PFSK-1 (cell line): Measurements from ENCODE around the gene GAL3ST2.

ENCODE experiments used
- FOXP2 ChIP-seq: optimal IDR thresholded peaks from 2 replicates; pipeline ENCODE3; 2011; ENCODE audit warnings: borderline replicate concordance, control low read depth, inconsistent platforms; ENCODE audit not compliant: insufficient read depth; ENCODE audit errors: extremely low read length, extremely low read depth
- POLR2AphosphoS5 ChIP-seq: IDR thresholded peaks from 2 replicates; pipeline ENCODE4 v1.6.1; 2012; ENCODE audit warnings: low read depth, mild to moderate bottlenecking, control low read depth, low read length, moderate library complexity
- SIN3A ChIP-seq: IDR thresholded peaks from 2 replicates; pipeline ENCODE4 v1.6.1; 2012; ENCODE audit warnings: mild to moderate bottlenecking, low read length, moderate library complexity, borderline replicate concordance; ENCODE audit not compliant: insufficient read depth
- TAF1 ChIP-seq: IDR thresholded peaks from 2 replicates; pipeline ENCODE4 v1.6.1; 2012; ENCODE audit warnings: low read length, control low read depth, borderline replicate concordance; ENCODE audit not compliant: insufficient read depth
- TF ChIP-seq, protein P1 (sequence below), 2 experiments: IDR thresholded peaks; 2 replicates each; pipeline versions ENCODE4 v1.6.1 to v1.8.0; 2011 to 2012; ENCODE audit warnings: low read depth in 2 of 2, low read length in 2 of 2, control low read depth in 1 of 2, inconsistent platforms in 1 of 2, mild to moderate bottlenecking in 1 of 2, moderate library complexity in 1 of 2; ENCODE audit not compliant: insufficient read depth in 1 of 2

The GAL3ST2 gene

DNA sequence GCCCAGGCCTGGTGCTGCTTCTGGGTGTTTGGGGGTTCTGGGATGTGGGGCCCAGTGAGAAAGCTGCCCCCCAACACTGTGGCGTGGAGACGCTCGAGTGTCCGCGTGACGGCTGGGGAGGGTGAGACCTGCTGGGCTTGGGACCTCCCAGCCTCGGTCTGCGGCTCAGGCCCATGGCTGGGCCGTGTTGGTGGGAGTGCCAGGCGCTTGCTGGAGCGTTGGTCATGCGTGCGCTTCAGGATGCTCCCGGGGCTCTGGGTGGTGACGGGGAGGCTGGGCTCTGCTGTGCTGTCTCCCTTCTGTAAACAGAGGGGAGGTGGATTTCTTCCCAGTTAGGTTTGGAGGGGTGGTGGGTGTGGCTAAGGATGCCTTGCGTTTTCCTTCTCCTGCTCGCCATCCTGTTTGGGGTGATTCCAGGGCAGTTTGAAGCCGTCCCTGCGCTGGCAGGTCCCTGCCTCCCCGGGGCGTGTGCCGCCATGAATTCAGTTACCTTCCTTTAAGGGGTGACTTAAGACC is 606 bp downstream of the GAL3ST2 start:
- no peak for TF ChIP-seq POLR2AphosphoS5

DNA sequence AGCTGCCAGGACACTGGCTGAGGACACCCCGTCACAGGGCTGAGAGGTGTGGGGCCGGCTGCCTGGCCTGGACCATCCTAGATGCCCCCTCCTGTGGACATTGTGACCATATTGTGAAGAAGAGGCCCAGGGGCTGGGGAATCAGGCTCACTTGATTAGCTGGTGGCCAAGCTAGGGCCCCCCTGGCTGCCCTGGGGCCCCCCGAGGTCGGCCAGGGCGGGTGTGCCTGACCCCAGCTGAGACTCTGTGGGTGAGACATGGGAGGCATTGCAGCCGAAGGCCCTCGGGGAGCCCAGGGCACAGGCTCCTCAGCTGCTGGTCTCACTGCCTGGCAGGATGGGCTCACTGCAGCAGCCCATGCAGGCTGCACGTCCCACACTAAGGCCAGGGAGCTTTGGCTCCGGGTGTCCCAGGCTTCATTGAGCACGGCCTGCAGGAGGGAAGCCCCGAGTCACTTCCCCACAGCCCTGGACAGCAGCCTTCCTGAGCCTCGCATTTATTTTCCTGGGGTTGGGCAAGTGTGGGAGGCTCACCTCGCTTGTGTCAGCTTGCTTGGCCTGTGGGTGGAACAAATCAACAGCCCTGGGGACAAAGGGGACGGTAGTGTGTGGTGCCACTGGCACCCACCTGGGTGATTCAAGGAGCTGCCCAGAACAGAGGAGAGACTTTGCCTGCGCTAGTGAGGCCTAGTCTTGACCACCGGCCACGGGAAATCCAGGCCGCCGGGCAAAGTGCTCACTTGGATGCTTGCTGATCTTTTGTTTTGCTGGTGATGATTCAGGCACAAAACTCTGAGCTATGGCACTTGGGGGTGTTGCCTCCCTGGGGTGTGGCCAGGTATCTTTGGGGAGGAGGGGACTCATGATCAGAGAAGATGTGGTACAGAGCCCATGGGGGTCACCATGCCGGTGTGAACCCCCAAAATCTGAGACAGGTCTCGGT is 1.3 kb downstream of the GAL3ST2 start:
- TF ChIP-seq POLR2AphosphoS5 = no peak
- no peak for TF ChIP-seq TAF1
- no peak for TF ChIP-seq SIN3A
- TF ChIP-seq, protein P1, sequence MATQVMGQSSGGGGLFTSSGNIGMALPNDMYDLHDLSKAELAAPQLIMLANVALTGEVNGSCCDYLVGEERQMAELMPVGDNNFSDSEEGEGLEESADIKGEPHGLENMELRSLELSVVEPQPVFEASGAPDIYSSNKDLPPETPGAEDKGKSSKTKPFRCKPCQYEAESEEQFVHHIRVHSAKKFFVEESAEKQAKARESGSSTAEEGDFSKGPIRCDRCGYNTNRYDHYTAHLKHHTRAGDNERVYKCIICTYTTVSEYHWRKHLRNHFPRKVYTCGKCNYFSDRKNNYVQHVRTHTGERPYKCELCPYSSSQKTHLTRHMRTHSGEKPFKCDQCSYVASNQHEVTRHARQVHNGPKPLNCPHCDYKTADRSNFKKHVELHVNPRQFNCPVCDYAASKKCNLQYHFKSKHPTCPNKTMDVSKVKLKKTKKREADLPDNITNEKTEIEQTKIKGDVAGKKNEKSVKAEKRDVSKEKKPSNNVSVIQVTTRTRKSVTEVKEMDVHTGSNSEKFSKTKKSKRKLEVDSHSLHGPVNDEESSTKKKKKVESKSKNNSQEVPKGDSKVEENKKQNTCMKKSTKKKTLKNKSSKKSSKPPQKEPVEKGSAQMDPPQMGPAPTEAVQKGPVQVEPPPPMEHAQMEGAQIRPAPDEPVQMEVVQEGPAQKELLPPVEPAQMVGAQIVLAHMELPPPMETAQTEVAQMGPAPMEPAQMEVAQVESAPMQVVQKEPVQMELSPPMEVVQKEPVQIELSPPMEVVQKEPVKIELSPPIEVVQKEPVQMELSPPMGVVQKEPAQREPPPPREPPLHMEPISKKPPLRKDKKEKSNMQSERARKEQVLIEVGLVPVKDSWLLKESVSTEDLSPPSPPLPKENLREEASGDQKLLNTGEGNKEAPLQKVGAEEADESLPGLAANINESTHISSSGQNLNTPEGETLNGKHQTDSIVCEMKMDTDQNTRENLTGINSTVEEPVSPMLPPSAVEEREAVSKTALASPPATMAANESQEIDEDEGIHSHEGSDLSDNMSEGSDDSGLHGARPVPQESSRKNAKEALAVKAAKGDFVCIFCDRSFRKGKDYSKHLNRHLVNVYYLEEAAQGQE (IDR thresholded peaks at IDR 0.05; ENCODE audit: insufficient read depth in 1 of 2, low read depth in 2 of 2, low read length in 2 of 2) = no peak
- no peak for TF ChIP-seq FOXP2

DNA sequence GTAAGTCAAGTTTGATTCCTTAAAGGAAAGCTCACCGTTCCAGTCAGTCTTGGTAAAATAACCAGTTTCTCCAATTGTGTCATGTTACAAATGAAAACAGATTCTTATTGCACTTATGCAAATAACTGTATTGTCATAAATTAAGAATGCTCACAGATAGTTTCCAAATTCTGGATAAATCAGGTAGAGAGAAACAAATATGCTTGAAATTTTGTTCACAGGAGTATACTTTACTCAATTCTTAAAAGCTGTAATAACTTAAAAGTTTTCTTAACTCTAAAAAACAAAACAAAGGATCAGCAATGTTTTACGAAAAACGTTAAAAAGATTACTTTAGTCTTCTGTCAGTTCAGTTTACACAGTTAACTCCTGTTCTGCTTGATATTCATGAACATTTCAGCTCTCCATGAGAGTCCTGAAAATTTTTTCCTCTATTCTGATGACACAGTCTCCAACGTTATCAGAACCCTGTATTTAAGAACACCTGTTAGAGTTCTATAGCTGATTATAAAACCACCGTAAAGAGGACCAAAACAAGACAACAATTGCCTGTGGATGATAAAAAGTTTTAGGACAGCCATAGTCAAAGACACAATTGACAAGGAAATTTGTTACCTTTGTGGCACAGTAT is 4.4 kb downstream of the GAL3ST2 start:
- TF ChIP-seq SIN3A = no peak

DNA sequence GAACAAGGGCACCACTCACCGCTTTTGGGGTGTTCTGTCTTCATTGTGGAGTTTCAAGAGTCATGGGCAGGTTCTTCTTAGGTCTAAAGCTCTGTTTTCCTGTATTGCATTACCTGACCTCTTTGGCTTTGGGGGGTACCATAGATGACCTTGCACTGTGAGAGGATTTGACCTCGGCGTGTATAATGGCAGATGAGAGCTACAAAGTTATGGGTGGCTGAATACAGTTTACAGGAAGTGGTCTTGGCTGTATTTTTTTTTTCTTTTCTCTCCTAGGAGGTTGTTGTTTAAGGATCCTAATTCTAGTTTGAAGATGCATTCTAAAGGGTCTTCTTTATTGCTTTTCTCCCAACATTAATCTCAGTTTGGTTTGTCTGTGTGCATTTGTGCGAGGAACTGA is 11.5 kb downstream of the GAL3ST2 start:
- TF ChIP-seq FOXP2 = no peak
- no peak for TF ChIP-seq POLR2AphosphoS5

DNA sequence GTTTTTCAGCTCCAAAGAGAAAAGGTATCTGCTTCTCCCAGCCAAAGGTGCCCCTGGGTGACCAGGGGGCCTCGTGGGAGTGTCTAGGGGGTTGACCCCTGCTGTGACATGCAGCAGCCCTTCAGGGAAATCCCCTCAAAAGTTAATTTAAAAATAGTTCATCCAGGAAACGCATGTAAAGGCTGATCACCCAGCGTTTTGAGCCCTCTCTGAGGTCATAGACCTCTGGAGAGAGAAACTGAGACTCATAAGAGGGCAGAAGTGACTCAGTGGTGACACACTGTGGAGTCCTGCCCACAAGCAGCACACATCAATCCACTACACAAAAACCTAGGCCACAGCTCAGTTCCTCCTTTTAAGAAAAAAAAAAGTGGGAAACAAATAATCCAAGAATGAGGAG is 11.9 kb downstream of the GAL3ST2 start:
- no peak for TF ChIP-seq SIN3A
- TF ChIP-seq FOXP2 = no peak
- no peak for TF ChIP-seq POLR2AphosphoS5
- no peak for TF ChIP-seq TAF1
- TF ChIP-seq, protein P1 (IDR thresholded peaks at IDR 0.05; ENCODE audit: insufficient read depth in 1 of 2, low read depth in 2 of 2, low read length in 2 of 2) = no peak

DNA sequence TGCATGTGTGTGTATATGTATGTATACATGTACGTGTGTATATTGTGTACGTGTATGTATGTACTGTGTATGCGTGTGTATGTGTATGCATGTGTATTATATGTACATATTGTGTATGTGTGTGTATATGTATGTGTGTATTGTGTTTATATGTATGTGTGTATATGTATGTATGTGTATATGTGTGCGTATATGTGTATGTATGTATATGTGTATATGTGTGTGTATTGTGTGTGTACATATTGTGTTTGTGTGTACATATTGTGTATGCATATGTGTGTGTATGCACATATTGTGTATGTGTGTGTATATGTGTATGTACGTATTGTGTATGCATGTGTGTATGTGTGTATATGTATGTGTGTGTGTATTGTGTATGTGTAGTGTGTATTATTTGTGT is 16.8 kb downstream of the GAL3ST2 start:
- TF ChIP-seq SIN3A (no peak), FOXP2 (no peak), TAF1 (no peak), POLR2AphosphoS5 (no peak)
- TF ChIP-seq, protein P1 (IDR thresholded peaks at IDR 0.05; ENCODE audit: insufficient read depth in 1 of 2, low read depth in 2 of 2, low read length in 2 of 2) = no peak
